Measurements from ENCODE around the gene PCSK6.

DNA sequence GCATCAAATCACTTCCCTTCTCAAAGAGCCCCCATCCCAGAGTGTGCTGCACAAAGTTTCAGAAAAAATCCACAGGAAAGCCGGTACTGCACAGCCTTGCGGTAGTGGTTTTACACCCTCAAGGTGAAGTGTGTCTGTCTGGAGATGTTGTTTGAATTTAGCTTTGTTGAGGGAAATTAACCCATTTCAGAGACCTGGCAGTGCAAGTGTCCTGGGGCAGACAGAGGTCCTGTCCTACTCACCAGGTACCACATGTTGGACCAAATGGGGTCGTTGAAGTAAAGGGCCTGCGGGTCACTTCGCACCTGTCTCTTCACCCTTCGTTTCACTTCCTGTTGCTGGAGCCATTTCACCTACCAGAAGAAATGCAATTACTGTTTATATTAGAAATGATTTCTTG, 57.8 kb downstream of the PCSK6 start:
- TF ChIP-seq EZH2phosphoT487 (IDR thresholded peaks at IDR 0.05; ENCODE audit: borderline replicate concordance, low read depth, low read length), result no peak
- TF ChIP-seq, protein P1, sequence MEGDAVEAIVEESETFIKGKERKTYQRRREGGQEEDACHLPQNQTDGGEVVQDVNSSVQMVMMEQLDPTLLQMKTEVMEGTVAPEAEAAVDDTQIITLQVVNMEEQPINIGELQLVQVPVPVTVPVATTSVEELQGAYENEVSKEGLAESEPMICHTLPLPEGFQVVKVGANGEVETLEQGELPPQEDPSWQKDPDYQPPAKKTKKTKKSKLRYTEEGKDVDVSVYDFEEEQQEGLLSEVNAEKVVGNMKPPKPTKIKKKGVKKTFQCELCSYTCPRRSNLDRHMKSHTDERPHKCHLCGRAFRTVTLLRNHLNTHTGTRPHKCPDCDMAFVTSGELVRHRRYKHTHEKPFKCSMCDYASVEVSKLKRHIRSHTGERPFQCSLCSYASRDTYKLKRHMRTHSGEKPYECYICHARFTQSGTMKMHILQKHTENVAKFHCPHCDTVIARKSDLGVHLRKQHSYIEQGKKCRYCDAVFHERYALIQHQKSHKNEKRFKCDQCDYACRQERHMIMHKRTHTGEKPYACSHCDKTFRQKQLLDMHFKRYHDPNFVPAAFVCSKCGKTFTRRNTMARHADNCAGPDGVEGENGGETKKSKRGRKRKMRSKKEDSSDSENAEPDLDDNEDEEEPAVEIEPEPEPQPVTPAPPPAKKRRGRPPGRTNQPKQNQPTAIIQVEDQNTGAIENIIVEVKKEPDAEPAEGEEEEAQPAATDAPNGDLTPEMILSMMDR (conservative IDR thresholded peaks at IDR 0.05; ENCODE audit: low read length), result no peak
